ENCODE measurements around the gene PDE6G.

- TF ChIP-seq CTCF (IDR thresholded peaks at IDR 0.05) (no peak), POLR2A (IDR thresholded peaks at IDR 0.05) (no peak)
Observed at GRCh38 chr17:81696218-81696941, 40.0 kb upstream of the PDE6G start.

Measured in body of pancreas (tissue), 4 donors.